GM18520 (cell line): ENCODE measurements around the gene EMP2.
"Not testable (repeated sequence)": the region's sequence is repeated elsewhere in the genome, so short reads cannot be mapped to it uniquely, and the experiment has no call there.

Experiments used
- ATAC-seq: cut with Tn5 transposase; IDR thresholded peaks from one replicate; pipeline ENCODE4 v1.9.1; 2021; ENCODE audit not compliant: unreplicated experiment

Gene EMP2

GRCh38 chr16:10578474-10579316 is 1.7 kb downstream of the EMP2 start:
- ATAC-seq, result no peak

- ATAC-seq, result no peak
Measured at GRCh38 chr16:10577305-10578202, 2.8 kb downstream of the EMP2 start.

GRCh38 chr16:10576390-10577304 is 3.8 kb downstream of the EMP2 start:
- ATAC-seq, result no peak

- ATAC-seq, result no peak
Measured at GRCh38 chr16:10575506-10576130, 4.8 kb downstream of the EMP2 start.

- ATAC-seq, result no peak
Measured at GRCh38 chr16:10572611-10573010, 7.8 kb downstream of the EMP2 start.

- ATAC-seq, result no peak
Measured at GRCh38 chr16:10571354-10571753, 9.0 kb downstream of the EMP2 start.

- no peak for ATAC-seq
Measured at GRCh38 chr16:10569621-10570020, 10.8 kb downstream of the EMP2 start.

- no peak for ATAC-seq
Measured at GRCh38 chr16:10566613-10567012, 13.8 kb downstream of the EMP2 start.

GRCh38 chr16:10565167-10565566 is 15.2 kb downstream of the EMP2 start:
- ATAC-seq, result no peak

GRCh38 chr16:10564591-10564990 is 15.8 kb downstream of the EMP2 start:
- no peak for ATAC-seq

- no peak for ATAC-seq
Measured at GRCh38 chr16:10562361-10562899, 18.0 kb downstream of the EMP2 start.

GRCh38 chr16:10561425-10561824 is 19.0 kb downstream of the EMP2 start:
- ATAC-seq, result no peak

- no peak for ATAC-seq
Measured at GRCh38 chr16:10561001-10561400, 19.4 kb downstream of the EMP2 start.

- ATAC-seq, result not testable (repeated sequence)
Measured at GRCh38 chr16:10559792-10560191, 20.6 kb downstream of the EMP2 start.

GRCh38 chr16:10558746-10559641 is 21.4 kb downstream of the EMP2 start:
- no peak for ATAC-seq

GRCh38 chr16:10558305-10558704 is 22.1 kb downstream of the EMP2 start:
- ATAC-seq, result no peak

GRCh38 chr16:10557750-10558149 is 22.6 kb downstream of the EMP2 start:
- no peak for ATAC-seq

- ATAC-seq, result no peak
Measured at GRCh38 chr16:10556236-10556635, 24.2 kb downstream of the EMP2 start.

GRCh38 chr16:10554569-10554968 is 25.8 kb downstream of the EMP2 start:
- ATAC-seq, result no peak
